Right lobe of liver (tissue), 4 donors: Measurements from ENCODE around the gene ZNF439.
"Not testable (repeated sequence)": the region's sequence is repeated elsewhere in the genome, so short reads cannot be mapped to it uniquely, and the experiment has no call there.

Experiments
- POLR2A ChIP-seq: fragments of 450-650 bp; IDR thresholded peaks from one replicate; pipeline ENCODE4 v1.6.1; 2017; ENCODE audit warnings: antibody characterized with exemption, mild to moderate bottlenecking
- TF ChIP-seq, protein P1 (sequence below), 4 donors: fragments of 200-600 bp in 3 of 4; fragments of 450-650 bp in 1 of 4; IDR thresholded peaks; one replicate each; pipeline versions ENCODE4 v1.5.1 to v1.8.0; 2016 to 2022; ENCODE audit warnings: antibody characterized with exemption in 4 of 4, mild to moderate bottlenecking in 2 of 4
- donor health status: DM: no; HTN: no; CAD: no.
- donor health status: DM: no; HTN: no; CAD: no.
- donor health status: DM: no; HTN: yes; CAD: no.

DNA sequence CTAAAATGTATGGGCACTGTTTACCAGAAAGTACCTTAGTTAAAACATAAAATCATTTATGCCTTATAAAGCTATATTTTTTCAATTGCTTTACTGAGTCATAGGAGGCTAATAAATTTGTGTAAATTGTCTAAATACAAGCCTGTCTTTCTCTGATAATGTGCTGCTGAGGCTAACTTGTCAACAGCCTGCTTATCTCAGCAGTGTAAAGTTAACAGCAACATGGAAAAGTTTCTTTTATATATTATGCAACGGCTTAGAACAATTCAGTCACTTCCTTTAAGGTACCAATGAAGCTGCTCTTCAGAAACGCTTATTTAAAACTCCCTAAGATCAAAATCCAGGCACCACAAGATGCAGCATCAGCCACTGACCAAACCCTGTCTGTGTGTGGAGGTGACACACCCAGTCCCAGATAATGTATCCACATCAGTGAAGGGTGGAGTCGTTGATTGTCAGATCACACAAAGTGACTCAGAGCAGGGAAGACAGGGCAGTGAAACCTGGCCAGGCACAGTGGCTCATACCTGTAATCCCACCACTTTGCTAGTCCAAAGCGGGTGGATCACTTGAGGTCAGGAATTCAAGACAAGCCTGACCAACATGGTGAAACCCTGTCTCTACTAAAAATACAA, 66.0 kb downstream of the ZNF439 start:
- TF ChIP-seq, protein P1, sequence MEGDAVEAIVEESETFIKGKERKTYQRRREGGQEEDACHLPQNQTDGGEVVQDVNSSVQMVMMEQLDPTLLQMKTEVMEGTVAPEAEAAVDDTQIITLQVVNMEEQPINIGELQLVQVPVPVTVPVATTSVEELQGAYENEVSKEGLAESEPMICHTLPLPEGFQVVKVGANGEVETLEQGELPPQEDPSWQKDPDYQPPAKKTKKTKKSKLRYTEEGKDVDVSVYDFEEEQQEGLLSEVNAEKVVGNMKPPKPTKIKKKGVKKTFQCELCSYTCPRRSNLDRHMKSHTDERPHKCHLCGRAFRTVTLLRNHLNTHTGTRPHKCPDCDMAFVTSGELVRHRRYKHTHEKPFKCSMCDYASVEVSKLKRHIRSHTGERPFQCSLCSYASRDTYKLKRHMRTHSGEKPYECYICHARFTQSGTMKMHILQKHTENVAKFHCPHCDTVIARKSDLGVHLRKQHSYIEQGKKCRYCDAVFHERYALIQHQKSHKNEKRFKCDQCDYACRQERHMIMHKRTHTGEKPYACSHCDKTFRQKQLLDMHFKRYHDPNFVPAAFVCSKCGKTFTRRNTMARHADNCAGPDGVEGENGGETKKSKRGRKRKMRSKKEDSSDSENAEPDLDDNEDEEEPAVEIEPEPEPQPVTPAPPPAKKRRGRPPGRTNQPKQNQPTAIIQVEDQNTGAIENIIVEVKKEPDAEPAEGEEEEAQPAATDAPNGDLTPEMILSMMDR (IDR thresholded peaks at IDR 0.05): not testable (repeated sequence)
- TF ChIP-seq POLR2A: not testable (repeated sequence)
